ENCODE data around the gene SPSB2. TPM values are rescaled to one million over a fixed set of nuclear protein-coding genes. Genes with fewer than 3 reads are reported as not detected.

Gene SPSB2
- total and polyA plus RNA-seq, 9 of the 15 experiments (the other 6 are each of a cell fraction or from before 2014, with no cell fraction given): 0.10 to 10.6 (median 1.9) TPM

GRCh38 chr12:6868211-6869048 is 4.7 kb downstream of the SPSB2 start (continued):
- no peak for TF ChIP-seq ZBTB40 (IDR thresholded peaks at IDR 0.05)
- no peak for TF ChIP-seq ZBTB40 (CRISPR knock-in tag; IDR thresholded peaks at IDR 0.05)
- TF ChIP-seq TRIM24 (IDR thresholded peaks at IDR 0.05): no peak
- no peak for TF ChIP-seq XRCC4 (IDR thresholded peaks at IDR 0.05; ENCODE audit: extremely low read depth, insufficient read depth, insufficient read length)
- 0 out of 2 replicates have a peak, but pooled peaks have one; percentile 29 for TF ChIP-seq MED1 (CRISPR knock-in tag; IDR thresholded peaks at IDR 0.05; ENCODE audit: borderline replicate concordance)
- TF ChIP-seq HCFC1 (IDR thresholded peaks at IDR 0.05; ENCODE audit: low read depth, low read length): no peak
- TF ChIP-seq TGIF2 (CRISPR knock-in tag; IDR thresholded peaks at IDR 0.05): no peak
- peak; percentile 94 for TF ChIP-seq SNRNP70 (optimal IDR thresholded peaks at IDR 0.05; ENCODE audit: low read depth, low read length)
- TF ChIP-seq KLF1 (tag; IDR thresholded peaks at IDR 0.05): no peak
- TF ChIP-seq ATF4 (CRISPR knock-in tag; IDR thresholded peaks at IDR 0.05): no peak
- TF ChIP-seq MLLT1 (IDR thresholded peaks at IDR 0.05): no peak
- no peak for TF ChIP-seq ZBTB5 (IDR thresholded peaks at IDR 0.05)
- no peak for TF ChIP-seq FOXA3 (CRISPR knock-in tag; conservative IDR thresholded peaks at IDR 0.05 in 1 of 2, IDR thresholded peaks at IDR 0.05 in 1 of 2)
- peak; percentile 13 for TF ChIP-seq SP1 (CRISPR knock-in tag; IDR thresholded peaks at IDR 0.05)

All from K562 (cell line).